OCI-LY3 (cell line): Measurements from ENCODE around the gene NR2F6.

ENCODE experiments used
- CTCF ChIP-seq: fragments of 200-600, 300-600 bp; sonication (generic); IDR thresholded peaks from 2 replicates; pipeline ENCODE4 v1.5.1; 2014; ENCODE audit warnings: antibody characterized with exemption, low read length, low read depth
- EZH2phosphoT487 ChIP-seq: fragments of 200-600 bp; shearing (Covaris generic); IDR thresholded peaks from 2 replicates; pipeline ENCODE4 v1.6.1; 2018; ENCODE audit warnings: antibody characterized with exemption, mixed run types, low read depth

DNA sequence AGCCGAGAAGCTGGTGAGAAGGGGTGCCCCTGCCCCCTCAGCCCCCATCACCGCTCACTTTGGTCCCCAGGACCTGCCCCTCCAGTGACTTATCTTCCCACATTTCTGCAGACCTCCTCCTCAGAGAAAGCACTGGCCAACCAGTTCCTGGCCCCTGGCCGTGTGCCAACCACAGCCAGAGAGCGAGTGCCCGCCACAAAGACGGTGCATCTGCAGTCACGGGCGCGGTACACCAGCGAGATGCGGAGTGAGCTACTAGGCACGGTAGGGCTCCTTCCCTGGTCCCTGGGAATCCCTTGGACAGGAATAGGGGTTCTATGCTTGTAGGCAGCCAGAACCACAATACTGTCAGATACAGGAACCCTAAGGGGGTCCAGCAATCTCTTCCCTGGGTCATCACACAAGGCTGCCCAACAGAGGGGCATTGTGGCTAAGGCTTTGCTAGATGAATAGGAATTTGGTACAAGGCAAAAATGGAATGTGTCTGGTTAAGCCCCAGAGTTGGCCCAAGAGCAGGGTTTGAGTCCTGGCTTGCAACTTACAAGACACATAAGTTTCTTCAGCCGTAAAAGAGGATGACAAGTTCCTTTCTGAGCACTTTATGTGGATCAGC lies 29.6 kb downstream of the NR2F6 start:
- TF ChIP-seq CTCF (no peak), EZH2phosphoT487 (no peak)
